Astrocyte (in vitro differentiated cells and primary cell): ENCODE results near the gene DNAAF1.

Source experiments
- CTCF ChIP-seq: IDR thresholded peaks from 2 replicates; pipeline ENCODE4 v1.5.1; 2011; ENCODE audit warnings: low read depth, mild to moderate bottlenecking, inconsistent platforms, low read length, moderate library complexity; ENCODE audit not compliant: insufficient read depth
- EZH2 ChIP-seq: IDR thresholded peaks from 2 replicates; pipeline ENCODE4 v1.6.1; 2012; ENCODE audit warnings: mild to moderate bottlenecking, low read length, inconsistent platforms; ENCODE audit not compliant: insufficient read depth

GRCh38 chr16:84176192-84177053, 31.3 kb downstream of the DNAAF1 start:
- TF ChIP-seq CTCF (no peak), EZH2 (no peak)
